Breast epithelium (tissue), 3 donors: ENCODE results near the gene CAB39.

ENCODE experiments used
- CTCF ChIP-seq, 3 donors: fragments of 450-650 bp; IDR thresholded peaks; one replicate each; pipeline ENCODE4 v1.5.1; 2016 to 2017; ENCODE audit warnings: antibody characterized with exemption in 3 of 3, mild to moderate bottlenecking in 3 of 3, moderate library complexity in 3 of 3
- POLR2A ChIP-seq: fragments of 450-650 bp; IDR thresholded peaks from one replicate; pipeline ENCODE4 v1.6.1; 2016; ENCODE audit warnings: antibody characterized with exemption, mild to moderate bottlenecking, moderate library complexity
- POLR2AphosphoS5 ChIP-seq, 3 donors: sonication (generic); formaldehyde crosslinking; IDR thresholded peaks; one replicate each; pipeline ENCODE4 v1.6.1; 2017; ENCODE audit warnings: antibody characterized with exemption in 3 of 3

- TF ChIP-seq POLR2A (no peak), CTCF (IDR thresholded peaks at IDR 0.05) (no peak), POLR2AphosphoS5 (IDR thresholded peaks at IDR 0.05) (no peak)
Observed at GRCh38 chr2:230754200-230754599, 41.6 kb downstream of the CAB39 start.
